K562 (cell line): ENCODE data around the gene GSTM2. TPM values are rescaled to one million over a fixed set of nuclear protein-coding genes. Genes with fewer than 3 reads are reported as not detected.

Source experiments
- ATAC-seq: fragments of 200-7000 bp; cut with Tn5 transposase; 3 replicates; pipeline ENCODE4 v1.9.1; 2020; ENCODE audit warnings: moderate library complexity
- BruUV-seq: library from RNA; stranded (reverse); fragments of 400-500 nt; replicated peaks from 2 replicates; lab custom pipeline; 2021; lab: Mats Ljungman, UMichigan
- CTCF ChIA-PET: fragments of 300-600 bp; formaldehyde crosslinking; extraction: SDS; loops from one replicate; lab custom pipeline; 2021; ENCODE audit warnings: low intra/inter-chr PET ratio; lab: Yijun Ruan, JAX
- POLR2A ChIA-PET: fragments of 300-600, 350-650 bp; sonication (Branson Sonifier 250); formaldehyde crosslinking; extraction: SDS; loops from one replicate; lab custom pipeline; 2021; ENCODE audit warnings: antibody characterized with exemption, inconsistent platforms; lab: Yijun Ruan, JAX
- DNase-seq, 4 experiments: peaks; one replicate each; pipeline versions ENCODE4 v3.0.0 to v3.0.0-alpha.2; 2011 to 2018; ENCODE audit warnings: low spot score in 3 of 4, mixed read lengths in 3 of 4; ENCODE audit errors: extremely low read depth in 1 of 4
- FAIRE-seq: peaks from 2 replicates; lab custom pipeline; 2011; peaks lifted over from hg19 to GRCh38; lab: Jason Lieb, UNC
- H2AFZ ChIP-seq: 2 replicates; pipeline ENCODE4 v1.6.0; 2011; ENCODE audit warnings: low read depth, low read length, control low read depth, inconsistent platforms
- H3K27ac ChIP-seq: fragments of 200-600 bp; 3 replicates; pipeline ENCODE4 v1.8.0; 2011; ENCODE audit warnings: low read depth, mild to moderate bottlenecking, control low read depth, inconsistent platforms, low read length, moderate library complexity, mixed read lengths; ENCODE audit errors: extremely low read depth
- H3K27me3 ChIP-seq, 2 experiments: fragments of 300-600 bp in 1 of 2; 2 replicates in 1 of 2; 3 replicates in 1 of 2; pipeline versions ENCODE4 v1.6.0 to v1.8.0; 2011; ENCODE audit warnings: inconsistent platforms in 2 of 2, low read length in 2 of 2, mild to moderate bottlenecking in 1 of 2, mixed read lengths in 1 of 2, moderate library complexity in 1 of 2; ENCODE audit not compliant: control insufficient read depth in 2 of 2, insufficient read depth in 2 of 2
- H3K36me3 ChIP-seq: fragments of 300-600 bp; 3 replicates; pipeline ENCODE4 v1.8.0; 2011; ENCODE audit warnings: mild to moderate bottlenecking, low read length, inconsistent platforms; ENCODE audit not compliant: control insufficient read depth, insufficient read depth
- H3K4me1 ChIP-seq, 2 experiments: fragments of 200-600 bp in 1 of 2; replicated peaks in 1 of 2; 2 replicates in 1 of 2; 3 replicates in 1 of 2; pipeline versions ENCODE4 v1.5.1 to v1.8.0; 2011; ENCODE audit warnings: inconsistent platforms in 2 of 2, low read length in 2 of 2, mild to moderate bottlenecking in 1 of 2, mixed read lengths in 1 of 2, moderate library complexity in 1 of 2; ENCODE audit not compliant: control insufficient read depth in 2 of 2, insufficient read depth in 2 of 2
- H3K4me2 ChIP-seq: 2 replicates; pipeline ENCODE4 v1.6.1; 2011; ENCODE audit warnings: low read length, control low read depth, inconsistent platforms, mixed read lengths; ENCODE audit not compliant: insufficient read depth
- H3K4me3 ChIP-seq: fragments of 200-600 bp; sonication (generic), shearing (Covaris generic); 2 replicates; pipeline ENCODE4 v1.5.1; 2016; ENCODE audit warnings: control low read depth, inconsistent platforms
- H3K79me2 ChIP-seq: fragments of 200-600 bp; 3 replicates; pipeline ENCODE4 v1.8.0; 2011; ENCODE audit warnings: low read length, inconsistent platforms; ENCODE audit not compliant: control insufficient read depth, insufficient read depth
- H3K9ac ChIP-seq, 2 experiments: 2 replicates each; pipeline versions ENCODE4 v1.6.0 to v1.6.1; 2011; ENCODE audit warnings: low read depth in 2 of 2, low read length in 2 of 2, control low read depth in 1 of 2, inconsistent platforms in 1 of 2, mild to moderate bottlenecking in 1 of 2, mixed read lengths in 1 of 2; ENCODE audit not compliant: insufficient read depth in 1 of 2
- H3K9me1 ChIP-seq: one replicate; pipeline ENCODE4 v1.6.0; 2011; ENCODE audit warnings: inconsistent platforms, mild to moderate bottlenecking, low read length, moderate library complexity; ENCODE audit not compliant: control insufficient read depth, insufficient read depth
- H3K9me3 ChIP-seq: replicated peaks from 2 replicates; pipeline ENCODE4 v1.5.1; 2011; ENCODE audit warnings: low read depth, low read length, inconsistent platforms; ENCODE audit not compliant: control insufficient read depth, insufficient read depth
- H4K20me1 ChIP-seq: replicated peaks from 2 replicates; pipeline ENCODE4 v1.6.1; 2011; ENCODE audit warnings: low read length, inconsistent platforms, mixed read lengths; ENCODE audit not compliant: control insufficient read depth, insufficient read depth
- LARP7 ChIP-seq: fragments of 450-650 bp; IDR thresholded peaks from 2 replicates; pipeline ENCODE4 v1.6.1; 2016
- WGBS: fragments of 100-300 bp; shearing (Covaris generic); methylation state at CpG from one replicate; pipeline ENCODE4 v1.1.6; 2016; ENCODE audit warnings: low coverage, mixed read lengths; ENCODE audit not compliant: insufficient coverage; ENCODE audit errors: missing lambda C conversion rate; 5-methylcytosine and 5-hydroxymethylcytosine counted together
- in situ Hi-C: fragments of 300-500 bp; cut with MboI; formaldehyde crosslinking; loops from 4 replicates; pipeline ENCODE4 v1.15.0; 2018; ENCODE audit warnings: inconsistent platforms, mixed read lengths
- intact Hi-C: fragments of 100-400 bp; cut with micrococcal nuclease; formaldehyde crosslinking; loops from 2 replicates; pipeline ENCODE4 v1.14.2; 2022
- polyA plus RNA-seq, 8 experiments: library from polyadenylated mRNA; depleted of rRNA in 4 of 8; stranded (reverse) in 5 of 8; unstranded in 3 of 8; fragments of >200 nt; fragmentation: Nextera tagmentation in 2 of 8; fragmentation: Illumina TruSeq in 1 of 8; extraction: Ambion mirVana in 2 of 8; extraction: Trizol in 1 of 8; gene quantifications; 2 replicates each; pipeline versions ENCODE4 v1.2.1 to v1.2.3, GENCODE V29; 2011 to 2014; ENCODE audit warnings: inconsistent platforms in 1 of 8, missing spikeins in 1 of 8
- total RNA-seq, 7 experiments: library from RNA; depleted of rRNA in 6 of 7; stranded (reverse); fragments of >200 nt in 6 of 7; fragmentation: Illumina TruSeq in 2 of 7; extraction: Trizol in 2 of 7; gene quantifications; 2 replicates each; pipeline versions ENCODE4 v1.2.1 to v1.2.3, GENCODE V29; 2011 to 2021; ENCODE audit warnings: low replicate concordance in 1 of 7
- TF ChIP-seq, protein P1 (sequence below), 3 experiments: IDR thresholded peaks in 2 of 3; conservative IDR thresholded peaks in 1 of 3; 2 replicates each; pipeline ENCODE4 v1.5.1; 2011 to 2012; ENCODE audit warnings: low read length in 3 of 3, mild to moderate bottlenecking in 3 of 3, control low read depth in 2 of 3, improper control_type of control experiment in 1 of 3, inconsistent platforms in 1 of 3, low read depth in 1 of 3, mixed read lengths in 1 of 3, moderate library complexity in 1 of 3; ENCODE audit not compliant: insufficient read depth in 2 of 3
- TF ChIP-seq, protein P2 (sequence below): fragments of 250-450 bp; sonication (Bioruptor Pico); IDR thresholded peaks from 2 replicates; pipeline ENCODE4 v1.8.0; 2022; ENCODE audit warnings: inconsistent platforms, mild to moderate bottlenecking, moderate library complexity, borderline replicate concordance

Gene GSTM2
- total and polyA plus RNA-seq, 9 of the 15 experiments (the other 6 are each of a cell fraction or from before 2014, with no cell fraction given), result 1.6 to 15.1 (median 6.8) TPM

GRCh38 chr1:109687641-109688499 is 20.0 kb downstream of the GSTM2 start, which contains the start of gene GSTM1:
TSS of gene GSTM1 (plus strand) at chr1:109687817. CDS start at chr1:109687874, 57 bp downstream.
- H3K27ac ChIP-seq, result no peak within 1 kb of the TSS
- ChIA-PET POLR2A (no interaction called here), CTCF (no interaction called here)
- no peaks in the 10 kb centered on the region for H3K9me1 ChIP-seq
- FAIRE-seq, result no peak
- H3K27me3 ChIP-seq, result no peaks in the 10 kb centered on the region
- BruUV-seq, result no TSS peak
- H4K20me1 ChIP-seq, result no peaks in the 10 kb centered on the region
- intact Hi-C loops, result no loop called here
- H3K9me3 ChIP-seq, result no peaks in the 10 kb centered on the region
- no peak for TF ChIP-seq LARP7
- TF ChIP-seq, protein P1, sequence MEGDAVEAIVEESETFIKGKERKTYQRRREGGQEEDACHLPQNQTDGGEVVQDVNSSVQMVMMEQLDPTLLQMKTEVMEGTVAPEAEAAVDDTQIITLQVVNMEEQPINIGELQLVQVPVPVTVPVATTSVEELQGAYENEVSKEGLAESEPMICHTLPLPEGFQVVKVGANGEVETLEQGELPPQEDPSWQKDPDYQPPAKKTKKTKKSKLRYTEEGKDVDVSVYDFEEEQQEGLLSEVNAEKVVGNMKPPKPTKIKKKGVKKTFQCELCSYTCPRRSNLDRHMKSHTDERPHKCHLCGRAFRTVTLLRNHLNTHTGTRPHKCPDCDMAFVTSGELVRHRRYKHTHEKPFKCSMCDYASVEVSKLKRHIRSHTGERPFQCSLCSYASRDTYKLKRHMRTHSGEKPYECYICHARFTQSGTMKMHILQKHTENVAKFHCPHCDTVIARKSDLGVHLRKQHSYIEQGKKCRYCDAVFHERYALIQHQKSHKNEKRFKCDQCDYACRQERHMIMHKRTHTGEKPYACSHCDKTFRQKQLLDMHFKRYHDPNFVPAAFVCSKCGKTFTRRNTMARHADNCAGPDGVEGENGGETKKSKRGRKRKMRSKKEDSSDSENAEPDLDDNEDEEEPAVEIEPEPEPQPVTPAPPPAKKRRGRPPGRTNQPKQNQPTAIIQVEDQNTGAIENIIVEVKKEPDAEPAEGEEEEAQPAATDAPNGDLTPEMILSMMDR (IDR thresholded peaks at IDR 0.05 in 2 of 3, conservative IDR thresholded peaks at IDR 0.05 in 1 of 3; ENCODE audit: insufficient read depth in 2 of 3, low read depth in 1 of 3, low read length in 3 of 3), result no peak
- TF ChIP-seq, protein P2, sequence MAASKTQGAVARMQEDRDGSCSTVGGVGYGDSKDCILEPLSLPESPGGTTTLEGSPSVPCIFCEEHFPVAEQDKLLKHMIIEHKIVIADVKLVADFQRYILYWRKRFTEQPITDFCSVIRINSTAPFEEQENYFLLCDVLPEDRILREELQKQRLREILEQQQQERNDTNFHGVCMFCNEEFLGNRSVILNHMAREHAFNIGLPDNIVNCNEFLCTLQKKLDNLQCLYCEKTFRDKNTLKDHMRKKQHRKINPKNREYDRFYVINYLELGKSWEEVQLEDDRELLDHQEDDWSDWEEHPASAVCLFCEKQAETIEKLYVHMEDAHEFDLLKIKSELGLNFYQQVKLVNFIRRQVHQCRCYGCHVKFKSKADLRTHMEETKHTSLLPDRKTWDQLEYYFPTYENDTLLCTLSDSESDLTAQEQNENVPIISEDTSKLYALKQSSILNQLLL (CRISPR knock-in tag), result no peak
- H2AFZ ChIP-seq, result no peak within 1 kb of the TSS
- ATAC-seq, result no peak
- no peak within 1 kb of the TSS for H3K9ac ChIP-seq
- no peaks in the 10 kb centered on the region for H3K79me2 ChIP-seq
- no peak for DNase-seq
- WGBS, result no CpG with 5 or more reads among the region's 46 CpGs
- in situ Hi-C loops, result no loop called here
- H3K36me3 ChIP-seq, result no peaks in the 10 kb centered on the region
- H3K4me3 ChIP-seq, result no peak within 1 kb of the TSS
- H3K4me1 ChIP-seq, result no peaks in the 10 kb centered on the region
- H3K4me2 ChIP-seq, result no peak within 1 kb of the TSS
